ENCODE results near the gene HDHD5.

HDHD5 gene

DNA sequence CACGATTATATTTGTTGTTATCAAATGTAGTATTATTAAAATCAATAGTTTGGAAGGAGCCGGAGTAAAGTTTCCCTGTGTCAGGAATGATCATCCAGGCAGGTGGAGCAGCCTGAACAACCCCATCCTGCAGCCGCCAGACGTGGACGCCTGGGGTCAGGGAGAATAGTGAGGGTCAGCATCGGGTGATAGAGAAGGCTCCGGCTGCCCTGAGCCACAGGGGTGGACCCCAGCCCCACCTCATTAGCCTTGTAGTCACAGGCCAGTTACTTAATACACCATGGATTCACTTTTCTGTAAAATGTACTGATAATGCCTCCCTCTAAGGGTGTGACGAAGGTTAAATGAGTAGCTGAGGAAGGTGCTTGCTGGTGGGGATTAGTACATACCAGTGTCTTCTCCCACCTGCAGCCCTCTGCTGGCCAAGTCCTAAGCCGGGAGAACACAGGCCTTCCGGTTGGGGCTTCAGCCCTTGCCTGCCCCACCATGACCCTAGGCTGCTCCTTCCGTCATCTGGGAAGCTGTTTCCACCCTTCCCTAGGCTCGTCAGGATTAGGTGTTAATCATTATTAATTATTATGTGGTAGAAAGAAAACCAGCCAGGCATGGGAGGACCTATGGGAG lies 52.8 kb downstream of the HDHD5 start:
- no peak for DNase-seq (ENCODE audit: low read depth, low spot score)

DNA sequence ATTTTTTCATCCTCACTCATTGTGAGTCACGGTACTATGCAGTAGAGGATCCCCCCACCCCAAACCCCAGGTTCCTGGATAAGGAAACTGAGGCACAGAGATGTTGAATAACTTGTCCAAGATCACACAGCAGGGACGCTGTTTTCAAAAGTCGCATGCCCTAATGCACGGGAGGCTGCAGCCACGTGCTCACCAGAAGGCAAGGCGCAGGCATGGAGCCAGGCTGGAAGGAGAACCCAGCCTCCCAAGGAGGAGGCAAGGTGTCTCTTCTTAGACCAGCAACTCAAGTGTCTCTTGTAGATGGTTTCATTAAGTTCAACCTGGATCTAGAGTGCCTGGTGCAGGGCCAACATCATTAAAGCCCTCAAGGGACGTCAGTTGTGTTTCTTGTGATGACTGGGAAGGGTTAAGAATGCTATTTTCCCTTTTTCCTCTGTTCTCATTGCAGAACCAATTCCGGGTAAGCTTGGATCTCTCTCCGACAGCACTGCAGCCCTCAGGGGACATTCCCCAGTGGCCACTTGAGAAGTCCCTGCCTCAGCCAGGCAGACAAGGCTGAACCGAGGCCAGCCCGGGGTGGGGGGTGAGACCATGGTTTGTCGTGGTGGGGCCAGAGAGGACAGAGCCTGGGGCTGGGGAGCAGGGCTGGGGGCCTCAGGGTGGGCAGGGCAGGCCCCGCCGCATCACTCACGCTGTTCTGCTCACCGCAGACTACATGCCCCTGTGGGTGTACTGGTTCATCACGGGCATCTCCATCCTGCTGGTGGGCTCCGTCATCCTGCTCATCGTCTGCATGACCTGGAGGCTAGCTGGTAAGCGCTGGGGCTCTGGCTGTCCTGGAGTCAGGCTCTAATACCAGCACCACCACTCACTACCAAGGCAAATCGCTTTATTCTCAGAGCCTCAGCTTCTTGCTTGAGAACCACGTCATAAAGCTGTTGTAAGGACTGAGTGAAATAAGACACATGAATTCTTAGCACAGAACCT lies 53.6 kb downstream of the HDHD5 start:
- no peak for DNase-seq (ENCODE audit: low read depth, low spot score)

DNA sequence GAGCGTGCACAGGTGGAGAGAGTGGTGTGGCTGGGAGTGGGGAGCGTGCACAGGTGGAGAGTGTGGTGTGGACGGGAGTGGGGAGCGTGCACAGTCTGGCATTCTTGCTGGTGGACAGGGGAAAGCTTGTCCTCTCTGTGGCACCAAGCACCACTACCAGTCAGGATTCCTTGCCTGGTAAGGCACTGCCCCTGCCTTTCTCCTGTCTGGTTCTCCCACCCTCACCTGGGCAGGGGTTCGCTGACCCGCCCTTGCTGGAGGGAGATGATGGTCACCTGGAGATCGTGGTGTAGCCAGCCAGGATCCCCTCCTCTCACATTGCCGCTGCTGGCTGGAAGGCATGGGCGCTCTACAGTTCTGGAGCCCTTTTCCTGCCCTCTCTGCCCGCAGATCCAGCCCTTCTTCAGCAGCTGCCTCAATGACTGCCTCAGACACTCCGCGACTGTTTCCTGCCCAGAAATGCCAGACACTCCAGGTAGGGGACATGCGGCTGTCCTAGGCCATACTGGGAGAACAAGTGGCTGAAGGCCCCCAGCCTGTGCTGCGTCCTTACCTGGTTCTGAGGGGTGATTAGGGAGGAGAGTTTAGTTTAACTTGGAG lies 54.6 kb downstream of the HDHD5 start:
- DNase-seq (ENCODE audit: low read depth, low spot score): no peak

DNA sequence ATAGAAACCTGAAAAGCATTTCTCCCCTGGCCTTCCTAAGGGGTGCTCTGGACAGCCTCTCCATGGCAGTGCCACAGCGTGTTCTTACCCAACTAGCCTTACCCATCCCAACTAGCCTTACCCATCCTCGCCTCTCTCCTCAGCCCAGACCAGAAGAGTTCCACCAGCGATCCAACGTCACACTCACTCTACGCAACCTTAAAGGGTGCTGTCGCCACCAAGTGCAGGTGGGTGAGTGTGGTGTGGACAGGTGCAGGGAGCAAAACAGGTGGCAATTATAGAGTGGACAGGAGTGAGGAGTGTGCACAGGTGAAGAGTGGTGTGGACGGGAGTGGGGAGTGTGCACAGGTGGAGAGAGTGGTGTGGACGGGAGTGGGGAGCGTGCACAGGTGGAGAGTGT lies 55.7 kb downstream of the HDHD5 start:
- no peak for DNase-seq (ENCODE audit: low read depth, low spot score)

DNA sequence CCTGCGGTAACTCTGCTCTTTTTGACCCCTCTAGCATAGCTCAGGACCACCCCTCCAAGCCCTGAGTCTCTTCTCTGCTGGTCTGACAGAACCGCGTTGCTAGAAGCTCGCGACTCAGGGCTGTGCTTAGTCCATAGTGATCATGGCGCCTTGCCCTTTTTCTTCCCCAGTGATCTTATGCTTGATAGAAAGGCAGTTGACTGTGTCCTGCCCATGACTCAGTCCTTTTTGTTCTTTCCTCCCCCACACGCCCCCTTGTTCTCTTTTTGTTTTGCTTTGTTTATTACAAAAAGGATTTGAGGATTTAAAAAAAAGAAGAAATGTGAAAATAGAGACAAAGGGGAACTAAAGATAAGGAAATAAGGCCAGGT lies 56.8 kb downstream of the HDHD5 start:
- no peak for DNase-seq (ENCODE audit: low read depth, low spot score)

DNA sequence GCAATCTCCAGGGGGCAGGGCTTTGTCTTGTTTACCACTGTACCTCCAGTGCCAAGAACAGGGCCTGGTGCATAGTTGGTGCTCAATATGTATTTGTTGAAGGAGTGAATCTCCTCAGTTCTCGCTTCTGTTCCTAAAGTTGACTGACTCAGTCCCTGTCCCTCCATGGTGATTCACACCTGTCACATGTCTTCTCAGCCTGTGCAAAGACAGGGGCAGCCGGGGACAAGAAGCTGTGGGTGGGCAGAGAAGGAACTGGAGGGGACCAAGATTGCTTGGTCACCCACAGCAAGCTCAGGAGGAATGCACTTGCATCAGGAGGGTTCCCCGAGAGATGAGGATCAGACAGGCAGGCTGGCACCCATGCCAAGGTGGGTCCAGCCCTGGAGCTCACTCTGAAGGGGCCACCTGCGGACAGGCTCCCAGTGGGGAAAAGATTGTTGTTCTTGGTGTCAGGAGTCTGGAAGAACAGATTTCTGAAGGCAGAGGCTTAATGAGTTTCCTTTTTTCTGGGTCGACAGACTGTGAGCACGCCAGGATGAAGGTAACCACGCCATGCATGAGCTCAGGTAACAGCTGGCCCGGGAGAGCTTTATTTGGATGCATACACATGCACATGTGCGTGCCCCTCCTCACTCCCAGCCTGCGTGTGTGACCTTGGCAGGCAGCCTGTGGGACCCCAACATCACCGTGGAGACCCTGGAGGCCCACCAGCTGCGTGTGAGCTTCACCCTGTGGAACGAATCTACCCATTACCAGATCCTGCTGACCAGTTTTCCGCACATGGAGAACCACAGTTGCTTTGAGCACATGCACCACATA lies 57.4 kb downstream of the HDHD5 start:
- DNase-seq (ENCODE audit: low read depth, low spot score): no peak

DNA sequence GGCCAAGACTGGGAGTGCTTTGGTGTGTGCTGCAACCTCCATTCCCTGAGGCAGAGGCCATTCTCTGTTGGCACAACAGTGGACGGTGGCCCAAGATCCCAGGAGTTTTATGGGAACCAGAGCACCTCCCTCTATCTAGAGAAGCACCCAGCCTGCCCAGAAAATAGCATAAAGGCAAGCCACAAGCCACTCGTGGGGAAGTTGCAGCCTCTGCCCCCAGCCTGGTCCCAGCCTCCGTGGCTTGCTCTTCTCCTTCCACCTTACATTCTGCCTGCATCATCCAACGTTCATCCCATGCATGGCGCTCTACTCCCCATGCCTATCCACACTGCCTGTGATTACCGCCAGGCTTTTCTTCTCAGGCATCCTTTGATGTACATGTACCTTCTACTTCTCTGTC lies 58.5 kb downstream of the HDHD5 start:
- DNase-seq (ENCODE audit: low read depth, low spot score): no peak

- no peak for DNase-seq (ENCODE audit: low read depth, low spot score)
Measured at GRCh38 chr22:17098379-17098819, 60.7 kb downstream of the HDHD5 start.

- DNase-seq (ENCODE audit: low read depth, low spot score): no peak
Measured at GRCh38 chr22:17097701-17098100, 61.4 kb downstream of the HDHD5 start.

DNA sequence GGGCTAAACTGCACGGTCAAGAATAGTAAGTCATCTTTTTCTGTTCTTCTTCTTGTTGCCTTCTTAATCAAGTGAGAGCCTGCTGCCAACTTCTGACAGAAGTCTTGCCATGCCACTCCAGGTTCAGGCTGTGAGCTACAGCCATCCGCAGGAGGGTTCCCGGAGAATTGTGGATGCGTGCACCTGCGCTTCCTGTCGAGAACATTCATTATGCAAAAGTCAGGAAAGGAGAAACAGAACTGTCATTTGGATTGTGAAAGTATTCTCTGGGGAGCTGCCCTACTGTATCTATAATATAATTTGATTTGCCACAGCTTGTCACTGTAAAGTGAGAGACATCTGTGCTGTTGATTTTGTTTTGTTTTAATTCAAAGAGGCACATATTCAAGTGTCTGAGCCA lies 62.0 kb downstream of the HDHD5 start:
- DNase-seq (ENCODE audit: low read depth, low spot score): no peak

DNA sequence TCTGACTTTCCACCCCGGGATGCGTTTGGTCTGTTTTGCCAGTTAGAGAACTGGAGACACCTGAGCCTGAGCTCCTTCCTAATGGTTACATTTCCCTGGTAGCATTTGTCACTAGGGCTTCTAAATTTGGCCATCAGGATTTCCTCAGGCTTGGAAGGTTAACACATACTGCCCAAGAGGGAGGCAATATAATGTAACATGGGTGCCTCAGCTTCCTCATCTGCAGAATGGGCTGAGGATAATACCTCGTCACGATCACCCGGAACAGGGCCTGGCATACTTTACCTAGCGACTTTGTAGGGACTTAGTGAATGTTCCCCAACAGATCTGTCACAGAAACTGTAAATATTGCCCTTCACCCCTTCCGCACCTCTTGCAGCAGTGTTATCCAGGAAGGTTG lies 63.0 kb downstream of the HDHD5 start:
- DNase-seq (ENCODE audit: low read depth, low spot score): no peak

DNA sequence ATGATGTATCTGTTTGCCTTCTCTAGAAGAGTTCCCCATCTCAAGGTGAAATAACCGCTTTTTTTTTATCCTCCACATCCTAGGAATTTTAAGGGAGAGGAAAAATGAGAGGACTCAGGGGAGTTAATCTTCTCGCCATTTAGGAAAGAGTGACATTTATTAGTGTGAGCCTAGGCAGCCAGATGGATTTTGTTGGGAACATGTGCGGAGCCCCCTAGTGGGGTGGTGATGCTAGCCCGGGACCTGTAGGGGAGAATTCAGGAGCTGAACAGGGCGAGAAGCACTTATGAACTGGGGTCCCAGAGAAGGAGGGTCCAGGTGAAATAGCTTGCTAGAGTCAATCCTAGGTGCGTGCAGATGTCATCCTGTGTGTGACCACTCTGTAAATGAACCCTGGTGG lies 63.5 kb downstream of the HDHD5 start:
- no peak for DNase-seq (ENCODE audit: low read depth, low spot score)

DNA sequence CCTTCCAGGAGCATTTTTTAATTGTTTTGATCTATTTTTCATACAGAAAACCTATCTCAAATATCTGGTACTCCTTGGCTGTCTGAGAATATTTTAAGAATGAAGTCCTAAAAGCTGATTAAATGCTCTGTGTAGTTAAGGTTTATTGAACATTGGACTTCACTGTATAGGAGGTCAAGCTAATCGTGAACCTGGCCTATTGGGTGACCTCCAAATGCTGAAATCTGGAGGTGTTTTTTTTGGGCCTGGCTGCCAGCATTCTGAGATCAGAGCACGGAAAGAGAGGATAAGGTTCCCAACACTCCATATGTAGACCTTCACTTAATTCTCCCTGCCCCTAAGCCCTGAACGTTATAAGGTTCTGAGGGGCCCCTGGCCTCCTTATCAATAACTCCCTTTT lies 66.0 kb downstream of the HDHD5 start:
- DNase-seq (ENCODE audit: low read depth, low spot score): no peak

DNA sequence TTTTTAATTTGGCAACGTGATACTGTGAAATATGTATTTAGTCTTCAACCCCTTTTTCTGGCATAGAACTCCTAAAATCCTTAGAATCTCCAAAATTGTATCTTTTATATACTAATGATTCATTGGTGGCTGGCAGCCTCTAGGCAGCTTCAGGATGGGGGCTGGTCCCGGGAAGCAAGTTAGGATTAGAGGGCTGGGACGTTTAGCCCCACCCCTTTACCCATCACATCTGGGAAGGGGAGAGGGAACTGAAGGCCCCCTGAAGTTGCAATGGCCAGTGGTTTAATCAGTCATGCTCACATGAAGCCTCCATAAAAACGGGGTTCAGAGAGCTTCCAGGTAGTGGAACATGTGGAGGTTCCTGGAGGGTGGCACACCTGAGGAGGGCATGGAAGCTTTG lies 67.2 kb downstream of the HDHD5 start:
- DNase-seq (ENCODE audit: low read depth, low spot score): no peak

- DNase-seq (ENCODE audit: low read depth, low spot score): no peak
Measured at GRCh38 chr22:17090550-17090949, 68.5 kb downstream of the HDHD5 start.

Data from activated CD4-positive, CD25-positive, alpha-beta regulatory T cell treated with anti-CD3 and anti-CD28 coated beads, Interleukin-2, amount 50 U/mL, for 16 hours (primary cell).